ENCODE measurements around the gene COA6.

COA6 gene

DNA sequence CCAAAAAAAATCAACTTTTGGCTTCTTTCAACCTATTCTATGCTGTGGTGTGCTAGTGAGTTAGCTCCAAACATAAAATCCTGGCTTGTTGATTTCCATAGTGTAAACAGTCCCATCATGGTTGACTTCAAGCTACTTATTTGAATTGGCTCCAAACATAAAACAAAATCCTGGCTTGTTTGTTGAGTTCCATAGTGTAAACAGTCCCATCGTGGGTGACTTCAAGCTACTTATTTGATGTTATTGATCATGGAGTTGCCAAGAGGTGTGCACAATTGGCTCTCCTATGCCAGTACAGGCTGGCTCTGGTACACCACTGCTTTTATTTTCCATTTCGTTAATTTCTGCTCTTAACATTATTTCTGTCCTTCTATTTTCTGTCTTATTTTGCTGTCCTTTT lies 1.8 kb upstream of the COA6 start:
- TF ChIP-seq TEAD4 (IDR thresholded peaks at IDR 0.05) = no peak
- TF ChIP-seq, protein P1, sequence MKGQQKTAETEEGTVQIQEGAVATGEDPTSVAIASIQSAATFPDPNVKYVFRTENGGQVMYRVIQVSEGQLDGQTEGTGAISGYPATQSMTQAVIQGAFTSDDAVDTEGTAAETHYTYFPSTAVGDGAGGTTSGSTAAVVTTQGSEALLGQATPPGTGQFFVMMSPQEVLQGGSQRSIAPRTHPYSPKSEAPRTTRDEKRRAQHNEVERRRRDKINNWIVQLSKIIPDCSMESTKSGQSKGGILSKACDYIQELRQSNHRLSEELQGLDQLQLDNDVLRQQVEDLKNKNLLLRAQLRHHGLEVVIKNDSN (IDR thresholded peaks at IDR 0.05) = no peak
- no peak for TF ChIP-seq CREB1 (IDR thresholded peaks at IDR 0.05; ENCODE audit: low read depth)
- TF ChIP-seq, protein P2, sequence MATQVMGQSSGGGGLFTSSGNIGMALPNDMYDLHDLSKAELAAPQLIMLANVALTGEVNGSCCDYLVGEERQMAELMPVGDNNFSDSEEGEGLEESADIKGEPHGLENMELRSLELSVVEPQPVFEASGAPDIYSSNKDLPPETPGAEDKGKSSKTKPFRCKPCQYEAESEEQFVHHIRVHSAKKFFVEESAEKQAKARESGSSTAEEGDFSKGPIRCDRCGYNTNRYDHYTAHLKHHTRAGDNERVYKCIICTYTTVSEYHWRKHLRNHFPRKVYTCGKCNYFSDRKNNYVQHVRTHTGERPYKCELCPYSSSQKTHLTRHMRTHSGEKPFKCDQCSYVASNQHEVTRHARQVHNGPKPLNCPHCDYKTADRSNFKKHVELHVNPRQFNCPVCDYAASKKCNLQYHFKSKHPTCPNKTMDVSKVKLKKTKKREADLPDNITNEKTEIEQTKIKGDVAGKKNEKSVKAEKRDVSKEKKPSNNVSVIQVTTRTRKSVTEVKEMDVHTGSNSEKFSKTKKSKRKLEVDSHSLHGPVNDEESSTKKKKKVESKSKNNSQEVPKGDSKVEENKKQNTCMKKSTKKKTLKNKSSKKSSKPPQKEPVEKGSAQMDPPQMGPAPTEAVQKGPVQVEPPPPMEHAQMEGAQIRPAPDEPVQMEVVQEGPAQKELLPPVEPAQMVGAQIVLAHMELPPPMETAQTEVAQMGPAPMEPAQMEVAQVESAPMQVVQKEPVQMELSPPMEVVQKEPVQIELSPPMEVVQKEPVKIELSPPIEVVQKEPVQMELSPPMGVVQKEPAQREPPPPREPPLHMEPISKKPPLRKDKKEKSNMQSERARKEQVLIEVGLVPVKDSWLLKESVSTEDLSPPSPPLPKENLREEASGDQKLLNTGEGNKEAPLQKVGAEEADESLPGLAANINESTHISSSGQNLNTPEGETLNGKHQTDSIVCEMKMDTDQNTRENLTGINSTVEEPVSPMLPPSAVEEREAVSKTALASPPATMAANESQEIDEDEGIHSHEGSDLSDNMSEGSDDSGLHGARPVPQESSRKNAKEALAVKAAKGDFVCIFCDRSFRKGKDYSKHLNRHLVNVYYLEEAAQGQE (IDR thresholded peaks at IDR 0.05; ENCODE audit: low read depth) = no peak
- no peak for TF ChIP-seq NFIC (IDR thresholded peaks at IDR 0.05)
- no peak for TF ChIP-seq RAD21 (IDR thresholded peaks at IDR 0.05; ENCODE audit: low read depth)
- TF ChIP-seq YY1 (IDR thresholded peaks at IDR 0.05; ENCODE audit: low read depth) = no peak

DNA sequence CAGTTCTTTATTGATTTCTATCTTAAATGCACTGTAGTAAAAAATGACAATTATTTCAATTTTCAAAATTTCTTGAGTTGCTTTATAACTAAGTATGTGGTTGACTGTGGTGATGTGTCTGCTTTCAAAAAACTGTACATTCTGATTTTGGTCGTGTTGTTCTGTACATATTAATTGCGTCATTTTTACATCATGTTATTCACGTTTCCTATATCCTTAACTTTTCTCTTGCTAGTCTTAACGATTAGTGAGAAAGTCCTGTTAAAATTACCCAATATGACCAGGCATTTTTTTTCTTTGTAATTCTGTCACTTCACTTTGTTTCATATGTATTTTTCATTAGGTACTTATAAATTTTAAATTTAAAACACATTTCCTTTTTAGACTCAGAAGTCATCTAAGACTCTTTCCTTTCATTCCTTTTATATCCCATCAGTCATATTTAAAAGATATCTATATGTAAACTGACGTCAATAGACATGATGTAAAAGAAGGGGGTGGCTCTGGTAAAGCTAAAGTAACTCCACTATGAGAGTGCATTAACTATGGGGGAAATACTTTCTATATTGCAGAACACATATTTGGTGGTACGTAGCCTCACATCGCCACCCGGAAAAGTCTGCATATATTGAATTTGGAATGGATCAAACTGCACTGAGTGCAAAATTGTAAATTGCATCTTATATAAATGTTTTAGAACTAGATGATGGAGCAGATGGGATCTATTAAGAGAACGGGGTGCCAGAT lies 1.1 kb upstream of the COA6 start:
- TF ChIP-seq, protein P1 (IDR thresholded peaks at IDR 0.05) = no peak
- TF ChIP-seq, protein P2 (IDR thresholded peaks at IDR 0.05; ENCODE audit: low read depth) = no peak
- TF ChIP-seq EP300 (IDR thresholded peaks at IDR 0.05; ENCODE audit: borderline replicate concordance) (no peak), TAF1 (IDR thresholded peaks at IDR 0.05; ENCODE audit: low read depth) (no peak), ZBTB7A (IDR thresholded peaks at IDR 0.05; ENCODE audit: low read depth) (no peak), CREB1 (IDR thresholded peaks at IDR 0.05; ENCODE audit: low read depth) (no peak), TEAD4 (IDR thresholded peaks at IDR 0.05) (no peak), RAD21 (IDR thresholded peaks at IDR 0.05; ENCODE audit: low read depth) (no peak), NFIC (IDR thresholded peaks at IDR 0.05) (no peak), YY1 (IDR thresholded peaks at IDR 0.05; ENCODE audit: low read depth) (no peak), CEBPB (IDR thresholded peaks at IDR 0.05) (no peak)

DNA sequence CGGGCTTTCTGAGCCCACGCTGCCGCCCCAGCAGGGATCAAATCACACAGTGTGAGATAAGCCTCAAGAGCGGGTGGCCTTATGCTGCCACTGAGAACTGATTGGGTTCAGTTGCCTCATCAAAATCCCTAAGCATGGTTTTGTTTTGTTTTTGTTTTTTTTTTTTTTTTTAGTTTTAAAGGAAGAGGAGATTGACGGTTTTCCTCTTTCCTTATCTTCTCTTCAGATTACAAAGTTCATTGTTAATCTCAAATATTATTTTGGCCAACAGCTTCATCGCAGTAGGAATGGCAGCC lies 651 bp downstream of the COA6 start:
- TF ChIP-seq CREB1 (IDR thresholded peaks at IDR 0.05; ENCODE audit: low read depth) = no peak
- no peak for TF ChIP-seq FOXM1 (IDR thresholded peaks at IDR 0.05; ENCODE audit: borderline replicate concordance, low read depth)
- no peak for TF ChIP-seq EP300 (IDR thresholded peaks at IDR 0.05; ENCODE audit: borderline replicate concordance)

DNA sequence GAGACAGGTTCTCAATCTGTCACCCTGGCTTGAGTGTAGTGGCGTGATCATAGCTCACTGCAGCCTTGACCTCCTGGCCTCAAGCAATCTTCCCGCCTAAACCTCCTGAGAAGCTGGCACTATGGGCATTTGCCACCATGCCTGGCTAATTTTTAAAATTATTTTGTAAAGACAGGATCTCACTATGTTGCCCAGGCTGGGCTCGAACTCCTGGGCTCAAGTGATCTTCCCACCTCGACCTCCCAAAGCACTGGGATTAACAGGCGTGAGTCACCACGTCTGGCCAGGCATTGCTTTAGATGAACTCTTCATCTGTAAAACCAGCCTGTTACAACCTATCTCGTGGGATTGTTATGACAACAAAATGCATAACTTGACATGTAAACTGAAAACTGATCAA lies 2.4 kb downstream of the COA6 start:
- TF ChIP-seq, protein P2 (IDR thresholded peaks at IDR 0.05; ENCODE audit: low read depth) = no peak
- TF ChIP-seq, protein P3, sequence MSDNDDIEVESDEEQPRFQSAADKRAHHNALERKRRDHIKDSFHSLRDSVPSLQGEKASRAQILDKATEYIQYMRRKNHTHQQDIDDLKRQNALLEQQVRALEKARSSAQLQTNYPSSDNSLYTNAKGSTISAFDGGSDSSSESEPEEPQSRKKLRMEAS (IDR thresholded peaks at IDR 0.05) = no peak
- TF ChIP-seq CEBPB (IDR thresholded peaks at IDR 0.05) (no peak), TEAD4 (IDR thresholded peaks at IDR 0.05) (no peak), TCF12 (IDR thresholded peaks at IDR 0.05; ENCODE audit: low read depth) (no peak), YY1 (IDR thresholded peaks at IDR 0.05; ENCODE audit: low read depth) (no peak), CREB1 (IDR thresholded peaks at IDR 0.05; ENCODE audit: low read depth) (no peak), ZBTB7A (IDR thresholded peaks at IDR 0.05; ENCODE audit: low read depth) (no peak), EP300 (IDR thresholded peaks at IDR 0.05; ENCODE audit: borderline replicate concordance) (no peak), FOXM1 (IDR thresholded peaks at IDR 0.05; ENCODE audit: borderline replicate concordance, low read depth) (no peak), TAF1 (IDR thresholded peaks at IDR 0.05; ENCODE audit: low read depth) (no peak), NFIC (IDR thresholded peaks at IDR 0.05) (no peak), EGR1 (IDR thresholded peaks at IDR 0.05) (no peak), RAD21 (IDR thresholded peaks at IDR 0.05; ENCODE audit: low read depth) (no peak)
- TF ChIP-seq, protein P1 (IDR thresholded peaks at IDR 0.05) = no peak
